Fibroblast of lung (primary cell): ENCODE data around the gene ADCY5. TPM values are rescaled to one million over a fixed set of nuclear protein-coding genes. Genes with fewer than 3 reads are reported as not detected.

Experiments used
- DNase-seq, 2 donors: peaks; one replicate each; pipeline versions ENCODE4 v3.0.0 to v3.0.0-alpha.2; 2010; ENCODE audit warnings: low read depth in 2 of 2
- H2AFZ ChIP-seq: 2 replicates; pipeline ENCODE4 v1.5.1; 2012; ENCODE audit warnings: low read length, control low read depth, inconsistent platforms
- H3K27ac ChIP-seq: 2 replicates; pipeline ENCODE4 v1.5.1; 2011; ENCODE audit warnings: low read length, control low read depth; ENCODE audit not compliant: insufficient read depth
- H3K27me3 ChIP-seq: 2 replicates; pipeline ENCODE4 v1.5.1; 2011; ENCODE audit warnings: mild to moderate bottlenecking, low read length; ENCODE audit not compliant: control insufficient read depth, insufficient read depth
- H3K36me3 ChIP-seq: 2 replicates; pipeline ENCODE4 v1.5.1; 2011; ENCODE audit warnings: low read length; ENCODE audit not compliant: control insufficient read depth, insufficient read depth
- H3K4me1 ChIP-seq: 2 replicates; pipeline ENCODE4 v1.5.1; 2011; ENCODE audit warnings: low read length; ENCODE audit not compliant: control insufficient read depth, insufficient read depth; ENCODE audit errors: extremely low read depth
- H3K4me2 ChIP-seq: 2 replicates; pipeline ENCODE4 v1.5.1; 2011; ENCODE audit warnings: low read length, control low read depth; ENCODE audit not compliant: insufficient read depth; ENCODE audit errors: extremely low read depth
- H3K4me3 ChIP-seq, 4 experiments: fragments of 200-600 bp in 1 of 4; sonication (generic) in 1 of 4; replicated peaks in 1 of 4; 2 replicates each; pipeline ENCODE4 v1.5.1; 2011 to 2016; ENCODE audit warnings: low read length in 4 of 4, low read depth in 3 of 4, mild to moderate bottlenecking in 3 of 4, control low read depth in 2 of 4, inconsistent platforms in 1 of 4, mixed read lengths in 1 of 4; ENCODE audit not compliant: insufficient read depth in 1 of 4; ENCODE audit errors: control extremely low read depth in 1 of 4
- H3K79me2 ChIP-seq: 2 replicates; pipeline ENCODE4 v1.5.1; 2012; ENCODE audit warnings: mild to moderate bottlenecking, low read length, inconsistent platforms; ENCODE audit not compliant: control insufficient read depth, insufficient read depth
- H3K9ac ChIP-seq: 2 replicates; pipeline ENCODE4 v1.5.1; 2011; ENCODE audit warnings: mild to moderate bottlenecking, low read length, control low read depth; ENCODE audit not compliant: insufficient read depth
- H3K9me3 ChIP-seq: 2 replicates; pipeline ENCODE4 v1.5.1; 2012; ENCODE audit warnings: low read depth, low read length; ENCODE audit not compliant: control insufficient read depth, insufficient read depth
- H4K20me1 ChIP-seq: 2 replicates; pipeline ENCODE4 v1.5.1; 2011; ENCODE audit warnings: low read length; ENCODE audit not compliant: control insufficient read depth, insufficient read depth; ENCODE audit errors: extremely low read depth
- EZH2 ChIP-seq: IDR thresholded peaks from 2 replicates; pipeline ENCODE4 v1.5.1; 2012; ENCODE audit warnings: low read length, control low read depth, mild to moderate bottlenecking; ENCODE audit errors: missing control alignments
- polyA plus RNA-seq, 2 donors: library from polyadenylated mRNA; depleted of rRNA in 1 of 2; stranded (reverse) in 1 of 2; unstranded in 1 of 2; fragments of >200 nt; gene quantifications; 2 replicates each; pipeline ENCODE4 v1.2.1, GENCODE V29; 2011 to 2012; ENCODE audit warnings: missing spikeins in 1 of 2
- total RNA-seq: library from RNA; depleted of rRNA; stranded (reverse); fragments of >200 nt; gene quantifications from 2 replicates; pipeline ENCODE4 v1.2.1, GENCODE V29; 2014
- TF ChIP-seq, protein P1 (sequence below), 2 donors: IDR thresholded peaks in 1 of 2; conservative IDR thresholded peaks in 1 of 2; 1 replicate in 1 of 2; 2 replicates in 1 of 2; pipeline ENCODE4 v1.5.1; 2011 to 2012; ENCODE audit warnings: low read length in 2 of 2, control low read depth in 1 of 2, inconsistent platforms in 1 of 2, low read depth in 1 of 2, mild to moderate bottlenecking in 1 of 2

Gene ADCY5
- total and polyA plus RNA-seq, 2 donors (not counting 1 experiment from before 2014, with no cell fraction given) = 0.11 to 0.50 TPM

DNA sequence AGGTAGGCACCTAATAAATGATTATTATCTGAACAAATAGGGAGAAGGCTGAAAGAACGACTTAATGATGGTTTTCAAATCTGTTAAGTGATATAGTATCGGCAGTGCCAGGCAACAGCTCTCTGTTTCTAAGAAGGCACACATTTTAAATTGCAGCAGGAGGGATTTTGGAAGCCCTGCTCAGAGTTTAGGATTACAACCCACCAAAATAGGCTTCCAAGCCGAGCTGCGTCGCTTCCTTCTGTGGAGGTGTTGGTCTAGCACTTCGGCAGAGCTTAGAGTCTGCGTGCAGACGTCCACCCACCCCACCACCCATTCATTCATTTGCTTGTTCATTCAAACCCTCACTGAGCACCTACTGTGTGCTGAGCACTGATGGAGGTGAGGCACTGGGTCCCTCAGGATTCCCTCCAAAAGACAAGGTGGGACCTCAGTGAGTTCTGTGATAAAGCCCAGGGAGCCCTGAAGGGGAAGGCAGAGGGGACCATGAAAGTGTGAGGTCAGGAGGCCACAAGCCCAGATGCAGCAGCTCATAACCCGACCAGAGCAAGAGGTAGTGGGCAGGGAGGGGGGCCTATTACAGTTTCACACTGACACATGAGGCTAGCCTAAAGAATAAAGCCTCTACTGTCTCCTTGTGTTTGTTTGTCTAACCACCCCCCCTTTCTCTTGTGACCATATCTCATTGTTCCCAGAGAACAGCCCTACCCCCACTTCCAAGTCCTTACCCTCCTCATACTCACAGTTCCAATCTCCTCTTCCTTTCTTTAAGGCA is 8.9 kb downstream of the ADCY5 start:
- Histone ChIP-seq H3K9me3 (no peaks in the 10 kb centered on the region), H3K4me2 (no peak overlapping the region), H3K4me1 (no peaks in the 10 kb centered on the region), H3K27me3 (peaks cover 24% of the 10 kb centered on the region), H3K4me3 (no peak overlapping the region), H2AFZ (no peak overlapping the region), H3K27ac (no peak overlapping the region), H4K20me1 (no peaks in the 10 kb centered on the region), H3K79me2 (no peaks in the 10 kb centered on the region), H3K9ac (no peak overlapping the region), H3K36me3 (no peaks in the 10 kb centered on the region)
- TF ChIP-seq EZH2 = no peak
- TF ChIP-seq, protein P1, sequence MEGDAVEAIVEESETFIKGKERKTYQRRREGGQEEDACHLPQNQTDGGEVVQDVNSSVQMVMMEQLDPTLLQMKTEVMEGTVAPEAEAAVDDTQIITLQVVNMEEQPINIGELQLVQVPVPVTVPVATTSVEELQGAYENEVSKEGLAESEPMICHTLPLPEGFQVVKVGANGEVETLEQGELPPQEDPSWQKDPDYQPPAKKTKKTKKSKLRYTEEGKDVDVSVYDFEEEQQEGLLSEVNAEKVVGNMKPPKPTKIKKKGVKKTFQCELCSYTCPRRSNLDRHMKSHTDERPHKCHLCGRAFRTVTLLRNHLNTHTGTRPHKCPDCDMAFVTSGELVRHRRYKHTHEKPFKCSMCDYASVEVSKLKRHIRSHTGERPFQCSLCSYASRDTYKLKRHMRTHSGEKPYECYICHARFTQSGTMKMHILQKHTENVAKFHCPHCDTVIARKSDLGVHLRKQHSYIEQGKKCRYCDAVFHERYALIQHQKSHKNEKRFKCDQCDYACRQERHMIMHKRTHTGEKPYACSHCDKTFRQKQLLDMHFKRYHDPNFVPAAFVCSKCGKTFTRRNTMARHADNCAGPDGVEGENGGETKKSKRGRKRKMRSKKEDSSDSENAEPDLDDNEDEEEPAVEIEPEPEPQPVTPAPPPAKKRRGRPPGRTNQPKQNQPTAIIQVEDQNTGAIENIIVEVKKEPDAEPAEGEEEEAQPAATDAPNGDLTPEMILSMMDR (conservative IDR thresholded peaks at IDR 0.05 in 1 of 2, IDR thresholded peaks at IDR 0.05 in 1 of 2; ENCODE audit: low read depth in 1 of 2, low read length in 2 of 2) = no peak
- no peak for DNase-seq

GRCh38 chr3:123432832-123433523 is 15.9 kb downstream of the ADCY5 start:
- Histone ChIP-seq H3K4me3 (no peak overlapping the region), H3K79me2 (no peaks in the 10 kb centered on the region), H3K4me1 (no peaks in the 10 kb centered on the region), H2AFZ (no peak overlapping the region), H3K4me2 (no peak overlapping the region), H3K27me3 (peaks cover 22% of the 10 kb centered on the region), H3K9me3 (no peaks in the 10 kb centered on the region), H3K9ac (no peak overlapping the region), H4K20me1 (no peaks in the 10 kb centered on the region), H3K36me3 (no peaks in the 10 kb centered on the region), H3K27ac (no peak overlapping the region)
- no peak for DNase-seq
- TF ChIP-seq, protein P1 (conservative IDR thresholded peaks at IDR 0.05 in 1 of 2, IDR thresholded peaks at IDR 0.05 in 1 of 2; ENCODE audit: low read depth in 1 of 2, low read length in 2 of 2) = no peak
- no peak for TF ChIP-seq EZH2

- no peak for DNase-seq
- Histone ChIP-seq H3K27me3 (peaks cover 24% of the 10 kb centered on the region), H3K4me2 (no peak overlapping the region), H3K36me3 (no peaks in the 10 kb centered on the region), H4K20me1 (no peaks in the 10 kb centered on the region), H3K27ac (no peak overlapping the region), H2AFZ (no peak overlapping the region), H3K4me1 (no peaks in the 10 kb centered on the region), H3K4me3 (no peak overlapping the region), H3K9me3 (no peaks in the 10 kb centered on the region), H3K79me2 (no peaks in the 10 kb centered on the region), H3K9ac (no peak overlapping the region)
- TF ChIP-seq, protein P1 (conservative IDR thresholded peaks at IDR 0.05 in 1 of 2, IDR thresholded peaks at IDR 0.05 in 1 of 2; ENCODE audit: low read depth in 1 of 2, low read length in 2 of 2) = no peak
- TF ChIP-seq EZH2 = no peak
Measured at GRCh38 chr3:123431658-123432324, 17.1 kb downstream of the ADCY5 start.
